ENCODE measurements around the gene SALL4. TPM values are rescaled to one million over a fixed set of nuclear protein-coding genes. Genes with fewer than 3 reads are reported as not detected.
"Not testable (repeated sequence)": the region's sequence is repeated elsewhere in the genome, so short reads cannot be mapped to it uniquely, and the experiment has no call there.

The SALL4 gene
- total RNA-seq, 1 experiment from 2014 or later: not detected

- Histone ChIP-seq H3K4me3 (no peak overlapping the region), H3K27me3 (peaks cover 5% of the 10 kb centered on the region; the same call in 1 of the 2 replicates), H3K27ac (no peak overlapping the region), H3K36me3 (no peaks in the 10 kb centered on the region), H3K9me3 (replicated peaks) (no peaks in the 10 kb centered on the region), H3K4me1 (no peaks in the 10 kb centered on the region)
- no peak for DNase-seq
These were observed 61.5 kb downstream of the SALL4 start for GRCh38 chr20:51740838-51741237.

- not testable (repeated sequence) for DNase-seq; H3K9me3 ChIP-seq (replicated peaks); H3K27ac ChIP-seq; H3K27me3 ChIP-seq; H3K36me3 ChIP-seq; H3K4me3 ChIP-seq; H3K4me1 ChIP-seq
These were observed 62.0 kb downstream of the SALL4 start for GRCh38 chr20:51740308-51740707.

- no peak for DNase-seq
- H3K36me3 ChIP-seq: no peaks in the 10 kb centered on the region
- H3K27me3 ChIP-seq: peaks cover 5% of the 10 kb centered on the region; the same call in 1 of the 2 replicates
- H3K4me1 ChIP-seq: no peaks in the 10 kb centered on the region
- no peak overlapping the region for H3K4me3 ChIP-seq
- no peak overlapping the region for H3K27ac ChIP-seq
- no peaks in the 10 kb centered on the region for H3K9me3 ChIP-seq (replicated peaks)
These were observed 62.5 kb downstream of the SALL4 start for GRCh38 chr20:51739722-51740249.

- Histone ChIP-seq H3K27me3 (peaks cover 5% of the 10 kb centered on the region; the same call in 1 of the 2 replicates), H3K9me3 (replicated peaks) (no peaks in the 10 kb centered on the region), H3K4me1 (no peaks in the 10 kb centered on the region), H3K27ac (no peak overlapping the region), H3K4me3 (no peak overlapping the region), H3K36me3 (no peaks in the 10 kb centered on the region)
- DNase-seq: no peak
These were observed 63.4 kb downstream of the SALL4 start for GRCh38 chr20:51738877-51739447.

DNA sequence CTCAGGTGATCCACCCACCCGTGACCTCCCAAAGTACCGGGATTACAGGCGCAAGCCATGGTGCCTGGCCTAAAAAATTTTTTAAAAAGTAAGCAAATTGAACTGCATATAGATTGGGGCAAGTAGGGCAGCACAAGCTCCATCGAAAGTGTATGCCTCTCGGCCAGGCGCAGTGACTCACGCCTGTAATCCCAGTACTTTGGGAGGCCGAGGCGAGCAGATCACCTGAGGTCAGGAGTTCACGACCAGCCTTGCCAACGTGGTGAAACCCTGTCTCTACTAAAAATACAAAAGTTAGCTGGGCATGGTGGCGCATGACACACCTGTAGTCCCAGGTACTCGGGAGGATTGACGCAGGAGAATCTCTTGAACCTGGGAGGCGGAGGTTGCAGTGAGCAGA, 64.1 kb downstream of the SALL4 start:
- H3K27me3 ChIP-seq; H3K9me3 ChIP-seq (replicated peaks); H3K27ac ChIP-seq; DNase-seq; H3K4me3 ChIP-seq; H3K4me1 ChIP-seq; H3K36me3 ChIP-seq: not testable (repeated sequence)

- Histone ChIP-seq H3K27me3 (peaks cover 10% of the 10 kb centered on the region), H3K36me3 (no peaks in the 10 kb centered on the region), H3K4me3 (no peak overlapping the region), H3K27ac (no peak overlapping the region), H3K9me3 (replicated peaks) (no peaks in the 10 kb centered on the region), H3K4me1 (no peaks in the 10 kb centered on the region)
- DNase-seq: no peak
These were observed 65.4 kb downstream of the SALL4 start for GRCh38 chr20:51736947-51737346.

GRCh38 chr20:51735728-51736600, 66.4 kb downstream of the SALL4 start:
- no peak for DNase-seq
- no peak overlapping the region for H3K4me3 ChIP-seq
- H3K27ac ChIP-seq: no peak overlapping the region
- H3K4me1 ChIP-seq: no peaks in the 10 kb centered on the region
- H3K27me3 ChIP-seq: peaks cover 10% of the 10 kb centered on the region
- H3K36me3 ChIP-seq: no peaks in the 10 kb centered on the region
- no peaks in the 10 kb centered on the region for H3K9me3 ChIP-seq (replicated peaks)

- no peak for DNase-seq
- H3K4me3 ChIP-seq: no peak overlapping the region
- H3K4me1 ChIP-seq: no peaks in the 10 kb centered on the region
- no peaks in the 10 kb centered on the region for H3K36me3 ChIP-seq
- no peak overlapping the region for H3K27ac ChIP-seq
- H3K27me3 ChIP-seq: peaks cover 10% of the 10 kb centered on the region
- no peaks in the 10 kb centered on the region for H3K9me3 ChIP-seq (replicated peaks)
These were observed 67.2 kb downstream of the SALL4 start for GRCh38 chr20:51734876-51735720.

DNA sequence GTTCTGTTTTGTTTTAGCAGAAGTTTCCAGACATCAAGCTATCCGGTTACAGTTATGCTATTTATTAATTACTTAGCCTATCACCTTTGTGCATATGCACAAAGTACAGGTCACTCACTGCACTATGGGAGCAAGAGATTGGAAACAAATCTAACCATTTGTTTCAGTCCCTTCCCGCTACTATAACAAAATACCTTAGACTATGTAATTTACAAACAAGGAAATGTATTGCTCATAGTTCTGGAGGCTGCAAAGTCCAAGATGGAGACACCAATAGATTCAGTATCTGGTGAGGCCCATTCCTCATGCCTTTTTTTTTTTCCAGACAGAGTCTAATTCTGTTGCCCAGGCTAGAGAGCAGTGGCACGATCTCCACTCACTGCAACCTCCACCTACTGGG, 69.3 kb downstream of the SALL4 start:
- Histone ChIP-seq H3K9me3 (replicated peaks) (no peaks in the 10 kb centered on the region), H3K36me3 (no peaks in the 10 kb centered on the region), H3K4me3 (no peak overlapping the region), H3K27ac (no peak overlapping the region), H3K4me1 (no peaks in the 10 kb centered on the region), H3K27me3 (peaks cover 5% of the 10 kb centered on the region)
- DNase-seq: no peak

Other genes starting within 250 kb of the SALL4 start
- 0.20 TPM in 1 of 2 replicates, not detected in the other for gene ATP9A, start 34.1 kb downstream of the SALL4 start, total RNA-seq (2014; rRNA removed; shearing (Covaris generic))

Measured in SJCRH30 (cell line).